ENCODE measurements around the gene SERPINB11.
"Not testable (repeated sequence)": the region's sequence is repeated elsewhere in the genome, so short reads cannot be mapped to it uniquely, and the experiment has no call there.

SERPINB11 gene

GRCh38 chr18:63702660-63703059, at the start of gene SERPINB11:
Gene SERPINB11, plus strand, starts transcription at chr18:63702960. Its CDS starts 7,234 bp downstream, at chr18:63710194.
- DNase-seq = no peak

- not testable (repeated sequence) for DNase-seq
Measured at GRCh38 chr18:63658920-63659319, 43.8 kb upstream of the SERPINB11 start.

- not testable (repeated sequence) for DNase-seq
Measured at GRCh38 chr18:63661750-63662149, 41.0 kb upstream of the SERPINB11 start, which contains the start of gene SERPINB3. Gene SERPINB3, minus strand, starts transcription at chr18:63661893. Its CDS starts 677 bp downstream, at chr18:63661216.

- DNase-seq = no peak
Measured at GRCh38 chr18:63664571-63664970, 38.2 kb upstream of the SERPINB11 start.

- DNase-seq = no peak
Measured at GRCh38 chr18:63676526-63677323, 26.0 kb upstream of the SERPINB11 start.

- no peak for DNase-seq
Measured at GRCh38 chr18:63677500-63678225, 25.1 kb upstream of the SERPINB11 start.

GRCh38 chr18:63679820-63680606, 22.7 kb upstream of the SERPINB11 start:
- DNase-seq = no peak

- DNase-seq = no peak
Measured at GRCh38 chr18:63681449-63682340, 21.1 kb upstream of the SERPINB11 start.

- DNase-seq = no peak
Measured at GRCh38 chr18:63683152-63683551, 19.6 kb upstream of the SERPINB11 start.

GRCh38 chr18:63683890-63684289, 18.9 kb upstream of the SERPINB11 start:
- DNase-seq = no peak

- no peak for DNase-seq
Measured at GRCh38 chr18:63684718-63685117, 18.0 kb upstream of the SERPINB11 start.

GRCh38 chr18:63686871-63687270, 15.9 kb upstream of the SERPINB11 start:
- no peak for DNase-seq

GRCh38 chr18:63689064-63689463, 13.7 kb upstream of the SERPINB11 start:
- no peak for DNase-seq

- no peak for DNase-seq
Measured at GRCh38 chr18:63697097-63697660, 5.6 kb upstream of the SERPINB11 start.

- DNase-seq = no peak
Measured at GRCh38 chr18:63700501-63700900, 2.3 kb upstream of the SERPINB11 start.

GRCh38 chr18:63701952-63702351, 808 bp upstream of the SERPINB11 start:
- DNase-seq = no peak

- no peak for DNase-seq
Measured at GRCh38 chr18:63705401-63705800, 2.6 kb downstream of the SERPINB11 start.

GRCh38 chr18:63707816-63708215, 5.1 kb downstream of the SERPINB11 start:
- no peak for DNase-seq

GRCh38 chr18:63708650-63709049, 5.9 kb downstream of the SERPINB11 start:
- no peak for DNase-seq

GRCh38 chr18:63725682-63726480, 23.1 kb downstream of the SERPINB11 start:
- no peak for DNase-seq

- no peak for DNase-seq
Measured at GRCh38 chr18:63730773-63731172, 28.0 kb downstream of the SERPINB11 start.

Data from stimulated activated CD4-positive, alpha-beta T cell treated with anti-CD3 and anti-CD28 coated beads, Interleukin-2, amount 100 ng/mL, for 48 hours (primary cell).